Gastrocnemius medialis (tissue), 4 donors: Measurements from ENCODE around the gene LAMC3.

ENCODE experiments used
- POLR2A ChIP-seq, 2 donors: fragments of 450-650 bp; IDR thresholded peaks; one replicate each; pipeline ENCODE4 v1.6.1; 2017; ENCODE audit warnings: antibody characterized with exemption in 2 of 2, mild to moderate bottlenecking in 2 of 2, moderate library complexity in 2 of 2
- TF ChIP-seq, protein P1 (sequence below), 5 experiments: fragments of 450-650 bp in 3 of 5; fragments of 200-600 bp in 2 of 5; sonication (generic) in 2 of 5; IDR thresholded peaks in 4 of 5; conservative IDR thresholded peaks in 1 of 5; 1 replicate in 4 of 5; 2 replicates in 1 of 5; pipeline ENCODE4 v1.5.1; 2016 to 2019; ENCODE audit warnings: antibody characterized with exemption in 5 of 5, mild to moderate bottlenecking in 3 of 5, moderate library complexity in 3 of 5

DNA sequence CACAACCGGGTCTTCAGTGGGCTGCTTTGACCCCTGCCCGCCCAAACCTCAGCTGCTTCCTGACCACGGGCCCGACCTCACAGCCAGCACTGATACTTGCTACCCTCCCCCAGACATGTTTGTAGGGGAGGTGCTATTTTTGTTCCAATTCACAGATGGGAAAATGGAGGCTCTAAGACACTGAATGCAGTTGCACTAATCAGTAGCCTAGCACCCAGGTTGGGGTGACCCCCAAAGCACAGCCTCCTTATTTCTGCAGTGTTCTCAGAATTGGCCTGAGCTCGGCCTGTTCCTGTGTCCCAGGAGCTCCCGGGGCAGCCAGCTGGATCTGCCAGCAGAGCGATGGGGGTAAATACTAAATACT is 22.6 kb downstream of the LAMC3 start:
- TF ChIP-seq, protein P1, sequence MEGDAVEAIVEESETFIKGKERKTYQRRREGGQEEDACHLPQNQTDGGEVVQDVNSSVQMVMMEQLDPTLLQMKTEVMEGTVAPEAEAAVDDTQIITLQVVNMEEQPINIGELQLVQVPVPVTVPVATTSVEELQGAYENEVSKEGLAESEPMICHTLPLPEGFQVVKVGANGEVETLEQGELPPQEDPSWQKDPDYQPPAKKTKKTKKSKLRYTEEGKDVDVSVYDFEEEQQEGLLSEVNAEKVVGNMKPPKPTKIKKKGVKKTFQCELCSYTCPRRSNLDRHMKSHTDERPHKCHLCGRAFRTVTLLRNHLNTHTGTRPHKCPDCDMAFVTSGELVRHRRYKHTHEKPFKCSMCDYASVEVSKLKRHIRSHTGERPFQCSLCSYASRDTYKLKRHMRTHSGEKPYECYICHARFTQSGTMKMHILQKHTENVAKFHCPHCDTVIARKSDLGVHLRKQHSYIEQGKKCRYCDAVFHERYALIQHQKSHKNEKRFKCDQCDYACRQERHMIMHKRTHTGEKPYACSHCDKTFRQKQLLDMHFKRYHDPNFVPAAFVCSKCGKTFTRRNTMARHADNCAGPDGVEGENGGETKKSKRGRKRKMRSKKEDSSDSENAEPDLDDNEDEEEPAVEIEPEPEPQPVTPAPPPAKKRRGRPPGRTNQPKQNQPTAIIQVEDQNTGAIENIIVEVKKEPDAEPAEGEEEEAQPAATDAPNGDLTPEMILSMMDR (IDR thresholded peaks at IDR 0.05 in 4 of 5, conservative IDR thresholded peaks at IDR 0.05 in 1 of 5): no peak
- no peak for TF ChIP-seq POLR2A (IDR thresholded peaks at IDR 0.05)
